Umbilical cord (tissue), 2 donors: ENCODE measurements around the gene RNF5. TPM values are rescaled to one million over a fixed set of nuclear protein-coding genes. Genes with fewer than 3 reads are reported as not detected.
"Not testable (repeated sequence)": the region's sequence is repeated elsewhere in the genome, so short reads cannot be mapped to it uniquely, and the experiment has no call there.

ENCODE experiments used
- DNase-seq: peaks from one replicate; pipeline ENCODE4 v3.0.0-alpha.2; 2015; ENCODE audit warnings: low spot score
- total RNA-seq: library from RNA; depleted of rRNA; stranded (reverse); fragments of >200 nt; gene quantifications from one replicate; pipeline ENCODE4 v1.2.3, GENCODE V29; 2014; ENCODE audit warnings: low replicate concordance; ENCODE audit not compliant: insufficient read depth

The RNF5 gene
- total RNA-seq, 1 donor from 2014 or later = 29.4 TPM

GRCh38 chr6:32175322-32175710 is 2.9 kb upstream of the RNF5 start:
- DNase-seq = no peak

- DNase-seq = peak; percentile 98
Observed at GRCh38 chr6:32175711-32176475, 2.3 kb upstream of the RNF5 start, which contains the start of gene AGPAT1. Gene AGPAT1, minus strand, starts transcription at chr6:32176084. Its CDS starts 4,588 bp downstream, at chr6:32171496.

GRCh38 chr6:32176476-32177182 is 1.6 kb upstream of the RNF5 start:
- no peak for DNase-seq

- no peak for DNase-seq
Observed at GRCh38 chr6:32177183-32177787, 920 bp upstream of the RNF5 start.

- peak; percentile 33 for DNase-seq
Observed at GRCh38 chr6:32178547-32179440, 589 bp downstream of the RNF5 start.

- no peak for DNase-seq
Observed at GRCh38 chr6:32179766-32180405, 1.7 kb downstream of the RNF5 start.

GRCh38 chr6:32181148-32181702 is 3.0 kb downstream of the RNF5 start:
- no peak for DNase-seq

GRCh38 chr6:32181915-32182529 is 3.8 kb downstream of the RNF5 start:
- no peak for DNase-seq

- DNase-seq = no peak
Observed at GRCh38 chr6:32182555-32182981, 4.4 kb downstream of the RNF5 start.

GRCh38 chr6:32183030-32183429 is 4.8 kb downstream of the RNF5 start:
- no peak for DNase-seq

- DNase-seq = no peak
Observed at GRCh38 chr6:32183483-32184083, 5.4 kb downstream of the RNF5 start.

GRCh38 chr6:32184084-32184640 is 6.0 kb downstream of the RNF5 start, which contains the start of gene AGER:
Gene AGER, minus strand, starts transcription at chr6:32184253. Its CDS starts 31 bp downstream, at chr6:32184222.
- no peak for DNase-seq

- peak; percentile 93 for DNase-seq
Observed at GRCh38 chr6:32185681-32186131, 7.5 kb downstream of the RNF5 start.

GRCh38 chr6:32186151-32186840 is 8.1 kb downstream of the RNF5 start:
- DNase-seq = not testable (repeated sequence)

GRCh38 chr6:32187009-32187709 is 9.0 kb downstream of the RNF5 start:
- DNase-seq = no peak

GRCh38 chr6:32187725-32188380 is 9.6 kb downstream of the RNF5 start:
- DNase-seq = not testable (repeated sequence)

GRCh38 chr6:32188381-32189068 is 10.3 kb downstream of the RNF5 start:
- peak; percentile 65 for DNase-seq
